Thyroid gland (tissue), 4 donors: Measurements from ENCODE around the gene UTP14A.

Source experiments
- POLR2A ChIP-seq, 2 donors: fragments of 450-650 bp; IDR thresholded peaks; one replicate each; pipeline ENCODE4 v1.6.1; 2017; ENCODE audit warnings: antibody characterized with exemption in 2 of 2, mild to moderate bottlenecking in 2 of 2, moderate library complexity in 1 of 2
- TF ChIP-seq, protein P1 (sequence below), 6 experiments: fragments of 200-600 bp in 3 of 6; fragments of 450-650 bp in 3 of 6; sonication (generic) in 3 of 6; IDR thresholded peaks; one replicate each; pipeline ENCODE4 v1.5.1; 2016 to 2019; ENCODE audit warnings: antibody characterized with exemption in 6 of 6, mild to moderate bottlenecking in 2 of 6, inconsistent platforms in 1 of 6, moderate library complexity in 1 of 6

DNA sequence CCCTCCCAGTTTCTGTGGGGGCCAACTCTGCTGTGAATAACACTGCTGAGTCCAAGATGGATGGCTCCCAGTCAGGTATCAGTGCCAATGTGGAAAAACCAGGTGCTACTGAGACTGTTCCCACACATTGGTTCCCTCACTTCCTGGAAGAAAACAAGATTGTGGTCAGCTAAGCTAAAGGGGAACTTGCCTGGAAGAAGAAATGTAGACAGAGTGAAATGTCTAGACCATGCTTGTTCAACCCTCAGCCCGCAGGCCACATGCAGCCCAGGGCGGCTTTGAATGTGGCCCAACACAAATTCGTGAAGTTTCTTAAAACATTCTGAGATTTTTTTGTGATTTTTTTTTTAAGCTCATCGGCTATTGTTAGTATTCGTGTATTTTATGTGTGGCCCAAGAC, 28.6 kb upstream of the UTP14A start:
- TF ChIP-seq, protein P1, sequence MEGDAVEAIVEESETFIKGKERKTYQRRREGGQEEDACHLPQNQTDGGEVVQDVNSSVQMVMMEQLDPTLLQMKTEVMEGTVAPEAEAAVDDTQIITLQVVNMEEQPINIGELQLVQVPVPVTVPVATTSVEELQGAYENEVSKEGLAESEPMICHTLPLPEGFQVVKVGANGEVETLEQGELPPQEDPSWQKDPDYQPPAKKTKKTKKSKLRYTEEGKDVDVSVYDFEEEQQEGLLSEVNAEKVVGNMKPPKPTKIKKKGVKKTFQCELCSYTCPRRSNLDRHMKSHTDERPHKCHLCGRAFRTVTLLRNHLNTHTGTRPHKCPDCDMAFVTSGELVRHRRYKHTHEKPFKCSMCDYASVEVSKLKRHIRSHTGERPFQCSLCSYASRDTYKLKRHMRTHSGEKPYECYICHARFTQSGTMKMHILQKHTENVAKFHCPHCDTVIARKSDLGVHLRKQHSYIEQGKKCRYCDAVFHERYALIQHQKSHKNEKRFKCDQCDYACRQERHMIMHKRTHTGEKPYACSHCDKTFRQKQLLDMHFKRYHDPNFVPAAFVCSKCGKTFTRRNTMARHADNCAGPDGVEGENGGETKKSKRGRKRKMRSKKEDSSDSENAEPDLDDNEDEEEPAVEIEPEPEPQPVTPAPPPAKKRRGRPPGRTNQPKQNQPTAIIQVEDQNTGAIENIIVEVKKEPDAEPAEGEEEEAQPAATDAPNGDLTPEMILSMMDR (IDR thresholded peaks at IDR 0.05) = no peak
- no peak for TF ChIP-seq POLR2A (IDR thresholded peaks at IDR 0.05)
